K562 (cell line): ENCODE measurements around the gene B9D2. TPM values are rescaled to one million over a fixed set of nuclear protein-coding genes. Genes with fewer than 3 reads are reported as not detected.
A peak's percentile ranks its signal among the peaks of the same experiment; 100 is the strongest.

Source experiments
- BRD9 ChIP-seq: fragments of 450-650 bp; IDR thresholded peaks from 2 replicates; pipeline ENCODE4 v1.6.1; 2018; ENCODE audit warnings: low read depth; ENCODE audit not compliant: partially characterized antibody
- CBFA2T2 ChIP-seq: fragments of 450-650 bp; conservative IDR thresholded peaks from 2 replicates; pipeline ENCODE4 v1.6.1; 2017; ENCODE audit warnings: mild to moderate bottlenecking
- KDM2B ChIP-seq: fragments of 250-450 bp; sonication (Bioruptor Pico); IDR thresholded peaks from 2 replicates; pipeline ENCODE4 v1.8.0; 2021; ENCODE audit warnings: mild to moderate bottlenecking, moderate library complexity
- L3MBTL2 ChIP-seq: fragments of 450-650 bp; IDR thresholded peaks from 2 replicates; pipeline ENCODE4 v1.6.1; 2016; ENCODE audit warnings: mild to moderate bottlenecking, moderate library complexity
- MEF2A ChIP-seq: IDR thresholded peaks from 2 replicates; pipeline ENCODE4 v1.6.1; 2011; ENCODE audit warnings: low read depth, mild to moderate bottlenecking, low read length, moderate library complexity; ENCODE audit not compliant: control insufficient read depth
- PCBP1 ChIP-seq: fragments of 200-400 bp; formaldehyde crosslinking; IDR thresholded peaks from 2 replicates; pipeline ENCODE4 v1.6.1; 2018; ENCODE audit warnings: mild to moderate bottlenecking, low read depth, low read length; ENCODE audit not compliant: poor library complexity, severe bottlenecking
- POLR2G ChIP-seq: fragments of 200-400 bp; formaldehyde crosslinking; IDR thresholded peaks from 2 replicates; pipeline ENCODE4 v1.6.1; 2017; ENCODE audit warnings: low read depth, mild to moderate bottlenecking, antibody characterized with exemption, low read length, moderate library complexity
- RBM22 ChIP-seq: fragments of 200-400 bp; formaldehyde crosslinking; IDR thresholded peaks from 2 replicates; pipeline ENCODE4 v1.6.1; 2018; ENCODE audit warnings: low read length, low read depth; ENCODE audit not compliant: poor library complexity, severe bottlenecking
- SMARCB1 ChIP-seq: IDR thresholded peaks from 2 replicates; pipeline ENCODE4 v1.6.1; 2011; ENCODE audit warnings: improper control_type of control experiment, low read depth; ENCODE audit not compliant: insufficient read length
- SMC3 ChIP-seq: conservative IDR thresholded peaks from 2 replicates; pipeline ENCODE4 v1.6.1; 2011; ENCODE audit warnings: low read depth, low read length, improper control_type of control experiment; ENCODE audit not compliant: insufficient read depth
- TAF15 ChIP-seq: fragments of 200-400 bp; formaldehyde crosslinking; IDR thresholded peaks from 2 replicates; pipeline ENCODE4 v1.6.1; 2017; ENCODE audit warnings: mild to moderate bottlenecking, low read depth, low read length, moderate library complexity
- TCF7 ChIP-seq: sonication (generic); IDR thresholded peaks from 2 replicates; pipeline ENCODE4 v1.6.1; 2016; ENCODE audit warnings: antibody characterized with exemption, borderline replicate concordance
- ZNF282 ChIP-seq: sonication (generic); formaldehyde crosslinking; IDR thresholded peaks from 2 replicates; pipeline ENCODE4 v1.8.1; 2023; ENCODE audit warnings: missing genetic modification reagents
- polyA plus RNA-seq, 8 experiments: library from polyadenylated mRNA; depleted of rRNA in 4 of 8; stranded (reverse) in 5 of 8; unstranded in 3 of 8; fragments of >200 nt; fragmentation: Nextera tagmentation in 2 of 8; fragmentation: Illumina TruSeq in 1 of 8; extraction: Ambion mirVana in 2 of 8; extraction: Trizol in 1 of 8; gene quantifications; 2 replicates each; pipeline versions ENCODE4 v1.2.1 to v1.2.3, GENCODE V29; 2011 to 2014; ENCODE audit warnings: inconsistent platforms in 1 of 8, missing spikeins in 1 of 8
- total RNA-seq, 7 experiments: library from RNA; depleted of rRNA in 6 of 7; stranded (reverse); fragments of >200 nt in 6 of 7; fragmentation: Illumina TruSeq in 2 of 7; extraction: Trizol in 2 of 7; gene quantifications; 2 replicates each; pipeline versions ENCODE4 v1.2.1 to v1.2.3, GENCODE V29; 2011 to 2021; ENCODE audit warnings: low replicate concordance in 1 of 7
- TF ChIP-seq, protein P1 (sequence below): sonication (generic); formaldehyde crosslinking; IDR thresholded peaks from 2 replicates; pipeline ENCODE4 v1.8.1; 2023; ENCODE audit warnings: missing genetic modification reagents, mild to moderate bottlenecking, borderline replicate concordance
- TF ChIP-seq, protein P2 (sequence below), 2 experiments: fragments of 450-650 bp; IDR thresholded peaks; 2 replicates each; pipeline ENCODE4 v1.6.1; 2018; ENCODE audit warnings: mild to moderate bottlenecking in 2 of 2, low read depth in 1 of 2; ENCODE audit not compliant: partially characterized antibody in 2 of 2
- TF ChIP-seq, protein P3 (sequence below): fragments of 450-650 bp; formaldehyde crosslinking; IDR thresholded peaks from 2 replicates; pipeline ENCODE4 v1.4.0; 2020; ENCODE audit warnings: mild to moderate bottlenecking, moderate library complexity

B9D2 gene
- total and polyA plus RNA-seq, 9 of the 15 experiments (the other 6 are each of a cell fraction or from before 2014, with no cell fraction given): 0.83 to 6.9 (median 2.8) TPM

DNA sequence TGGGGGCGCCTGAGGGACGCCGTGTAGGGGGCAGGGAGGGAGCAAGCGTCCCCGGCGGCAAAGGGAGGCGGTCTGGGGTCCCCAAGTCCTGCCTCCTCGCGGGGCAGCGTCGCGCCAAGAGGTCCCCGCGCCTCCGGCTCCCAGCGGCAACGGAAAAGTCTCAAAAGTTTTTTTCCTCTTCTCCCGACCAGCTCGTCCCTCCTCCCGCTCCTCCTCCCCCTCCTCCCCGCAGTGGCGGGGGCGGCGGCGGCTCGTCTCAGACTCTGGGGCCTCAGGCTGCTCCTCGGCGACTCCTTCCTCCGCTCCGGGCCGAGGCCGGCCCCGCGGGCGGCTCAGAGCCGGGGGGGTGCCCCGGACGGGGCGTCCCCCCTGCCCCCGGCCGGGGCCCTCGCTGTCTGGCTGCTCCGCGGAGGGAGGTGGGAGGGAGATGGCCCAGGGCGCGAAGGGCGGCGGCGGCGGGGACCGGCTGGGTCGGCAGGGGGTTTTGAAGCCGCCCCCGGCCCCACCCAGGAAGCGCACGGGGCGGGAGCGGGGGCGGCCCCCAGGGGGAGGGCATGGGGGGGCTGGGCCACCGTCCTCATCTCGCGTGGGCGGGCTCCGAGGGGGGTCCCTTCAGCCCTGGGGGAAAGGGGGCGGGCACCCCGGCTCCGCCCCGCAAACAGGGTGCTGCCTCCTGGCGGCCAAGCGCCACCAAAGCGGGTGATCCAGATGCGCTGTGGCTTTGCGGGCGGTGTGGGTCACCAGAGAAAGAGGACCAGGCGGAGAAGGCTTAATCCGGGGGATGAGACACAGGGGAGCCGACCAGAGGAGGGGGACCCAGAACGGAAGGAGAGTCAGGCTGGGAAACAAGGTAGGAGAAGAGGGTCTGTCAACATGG lies 10.2 kb downstream of the B9D2 start, which contains the start of gene TGFB1 (continued):
- TF ChIP-seq CBFA2T2 (no peak), TAF15 (no peak), BRD9 (no peak), SMC3 (peak; percentile 60), KDM2B (CRISPR knock-in tag) (no peak; the same call in 1 of the 2 replicates), PCBP1 (peak; percentile 88), RBM22 (no peak), SMARCB1 (no peak), TCF7 (no peak), POLR2G (peak; percentile 92), L3MBTL2 (peak; percentile 92), ZNF282 (CRISPR knock-in tag) (no peak), MEF2A (no peak)
- TF ChIP-seq, protein P1, sequence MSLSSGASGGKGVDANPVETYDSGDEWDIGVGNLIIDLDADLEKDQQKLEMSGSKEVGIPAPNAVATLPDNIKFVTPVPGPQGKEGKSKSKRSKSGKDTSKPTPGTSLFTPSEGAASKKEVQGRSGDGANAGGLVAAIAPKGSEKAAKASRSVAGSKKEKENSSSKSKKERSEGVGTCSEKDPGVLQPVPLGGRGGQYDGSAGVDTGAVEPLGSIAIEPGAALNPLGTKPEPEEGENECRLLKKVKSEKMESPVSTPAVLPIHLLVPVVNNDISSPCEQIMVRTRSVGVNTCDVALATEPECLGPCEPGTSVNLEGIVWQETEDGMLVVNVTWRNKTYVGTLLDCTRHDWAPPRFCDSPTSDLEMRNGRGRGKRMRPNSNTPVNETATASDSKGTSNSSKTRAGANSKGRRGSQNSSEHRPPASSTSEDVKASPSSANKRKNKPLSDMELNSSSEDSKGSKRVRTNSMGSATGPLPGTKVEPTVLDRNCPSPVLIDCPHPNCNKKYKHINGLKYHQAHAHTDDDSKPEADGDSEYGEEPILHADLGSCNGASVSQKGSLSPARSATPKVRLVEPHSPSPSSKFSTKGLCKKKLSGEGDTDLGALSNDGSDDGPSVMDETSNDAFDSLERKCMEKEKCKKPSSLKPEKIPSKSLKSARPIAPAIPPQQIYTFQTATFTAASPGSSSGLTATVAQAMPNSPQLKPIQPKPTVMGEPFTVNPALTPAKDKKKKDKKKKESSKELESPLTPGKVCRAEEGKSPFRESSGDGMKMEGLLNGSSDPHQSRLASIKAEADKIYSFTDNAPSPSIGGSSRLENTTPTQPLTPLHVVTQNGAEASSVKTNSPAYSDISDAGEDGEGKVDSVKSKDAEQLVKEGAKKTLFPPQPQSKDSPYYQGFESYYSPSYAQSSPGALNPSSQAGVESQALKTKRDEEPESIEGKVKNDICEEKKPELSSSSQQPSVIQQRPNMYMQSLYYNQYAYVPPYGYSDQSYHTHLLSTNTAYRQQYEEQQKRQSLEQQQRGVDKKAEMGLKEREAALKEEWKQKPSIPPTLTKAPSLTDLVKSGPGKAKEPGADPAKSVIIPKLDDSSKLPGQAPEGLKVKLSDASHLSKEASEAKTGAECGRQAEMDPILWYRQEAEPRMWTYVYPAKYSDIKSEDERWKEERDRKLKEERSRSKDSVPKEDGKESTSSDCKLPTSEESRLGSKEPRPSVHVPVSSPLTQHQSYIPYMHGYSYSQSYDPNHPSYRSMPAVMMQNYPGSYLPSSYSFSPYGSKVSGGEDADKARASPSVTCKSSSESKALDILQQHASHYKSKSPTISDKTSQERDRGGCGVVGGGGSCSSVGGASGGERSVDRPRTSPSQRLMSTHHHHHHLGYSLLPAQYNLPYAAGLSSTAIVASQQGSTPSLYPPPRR (CRISPR knock-in tag): no peak
- TF ChIP-seq, protein P2, sequence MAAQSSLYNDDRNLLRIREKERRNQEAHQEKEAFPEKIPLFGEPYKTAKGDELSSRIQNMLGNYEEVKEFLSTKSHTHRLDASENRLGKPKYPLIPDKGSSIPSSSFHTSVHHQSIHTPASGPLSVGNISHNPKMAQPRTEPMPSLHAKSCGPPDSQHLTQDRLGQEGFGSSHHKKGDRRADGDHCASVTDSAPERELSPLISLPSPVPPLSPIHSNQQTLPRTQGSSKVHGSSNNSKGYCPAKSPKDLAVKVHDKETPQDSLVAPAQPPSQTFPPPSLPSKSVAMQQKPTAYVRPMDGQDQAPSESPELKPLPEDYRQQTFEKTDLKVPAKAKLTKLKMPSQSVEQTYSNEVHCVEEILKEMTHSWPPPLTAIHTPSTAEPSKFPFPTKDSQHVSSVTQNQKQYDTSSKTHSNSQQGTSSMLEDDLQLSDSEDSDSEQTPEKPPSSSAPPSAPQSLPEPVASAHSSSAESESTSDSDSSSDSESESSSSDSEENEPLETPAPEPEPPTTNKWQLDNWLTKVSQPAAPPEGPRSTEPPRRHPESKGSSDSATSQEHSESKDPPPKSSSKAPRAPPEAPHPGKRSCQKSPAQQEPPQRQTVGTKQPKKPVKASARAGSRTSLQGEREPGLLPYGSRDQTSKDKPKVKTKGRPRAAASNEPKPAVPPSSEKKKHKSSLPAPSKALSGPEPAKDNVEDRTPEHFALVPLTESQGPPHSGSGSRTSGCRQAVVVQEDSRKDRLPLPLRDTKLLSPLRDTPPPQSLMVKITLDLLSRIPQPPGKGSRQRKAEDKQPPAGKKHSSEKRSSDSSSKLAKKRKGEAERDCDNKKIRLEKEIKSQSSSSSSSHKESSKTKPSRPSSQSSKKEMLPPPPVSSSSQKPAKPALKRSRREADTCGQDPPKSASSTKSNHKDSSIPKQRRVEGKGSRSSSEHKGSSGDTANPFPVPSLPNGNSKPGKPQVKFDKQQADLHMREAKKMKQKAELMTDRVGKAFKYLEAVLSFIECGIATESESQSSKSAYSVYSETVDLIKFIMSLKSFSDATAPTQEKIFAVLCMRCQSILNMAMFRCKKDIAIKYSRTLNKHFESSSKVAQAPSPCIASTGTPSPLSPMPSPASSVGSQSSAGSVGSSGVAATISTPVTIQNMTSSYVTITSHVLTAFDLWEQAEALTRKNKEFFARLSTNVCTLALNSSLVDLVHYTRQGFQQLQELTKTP (IDR thresholded peaks at IDR 0.05; ENCODE audit: low read depth in 1 of 2, partially characterized antibody in 2 of 2): no peak
- TF ChIP-seq, protein P3, sequence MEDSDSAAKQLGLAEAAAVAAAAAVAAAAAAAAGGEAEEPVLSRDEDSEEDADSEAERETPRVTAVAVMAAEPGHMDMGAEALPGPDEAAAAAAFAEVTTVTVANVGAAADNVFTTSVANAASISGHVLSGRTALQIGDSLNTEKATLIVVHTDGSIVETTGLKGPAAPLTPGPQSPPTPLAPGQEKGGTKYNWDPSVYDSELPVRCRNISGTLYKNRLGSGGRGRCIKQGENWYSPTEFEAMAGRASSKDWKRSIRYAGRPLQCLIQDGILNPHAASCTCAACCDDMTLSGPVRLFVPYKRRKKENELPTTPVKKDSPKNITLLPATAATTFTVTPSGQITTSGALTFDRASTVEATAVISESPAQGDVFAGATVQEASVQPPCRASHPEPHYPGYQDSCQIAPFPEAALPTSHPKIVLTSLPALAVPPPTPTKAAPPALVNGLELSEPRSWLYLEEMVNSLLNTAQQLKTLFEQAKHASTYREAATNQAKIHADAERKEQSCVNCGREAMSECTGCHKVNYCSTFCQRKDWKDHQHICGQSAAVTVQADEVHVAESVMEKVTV (CRISPR knock-in tag): peak; percentile 29; the same call in 1 of the 2 replicates
